Smooth muscle cell of bladder (primary cell): ENCODE results near the gene PGPEP1. TPM values are rescaled to one million over a fixed set of nuclear protein-coding genes. Genes with fewer than 3 reads are reported as not detected.

ENCODE experiments used
- total RNA-seq: library from RNA; depleted of rRNA; stranded (reverse); fragments of >200 nt; gene quantifications from 2 replicates; pipeline ENCODE4 v1.2.3, GENCODE V29; 2014

PGPEP1 gene
- total RNA-seq: 33.1 and 44.2 TPM in 2 replicates

GRCh38 chr19:18340190-18340989, at the start of gene PGPEP1:
Gene PGPEP1 (plus strand): TSS chr19:18340598. CDS start chr19:18340682, 84 bp downstream.

GRCh38 chr19:18322759-18323460, 17.5 kb upstream of the PGPEP1 start, which contains the start of gene LSM4:
Gene LSM4 (minus strand): TSS chr19:18323076. CDS start chr19:18323020, 56 bp downstream.

GRCh38 chr19:18385675-18386542, 45.5 kb downstream of the PGPEP1 start, which contains the start of gene GDF15:
Gene GDF15 (plus strand): TSS chr19:18386158. CDS start chr19:18386190, 32 bp downstream.

DNA sequence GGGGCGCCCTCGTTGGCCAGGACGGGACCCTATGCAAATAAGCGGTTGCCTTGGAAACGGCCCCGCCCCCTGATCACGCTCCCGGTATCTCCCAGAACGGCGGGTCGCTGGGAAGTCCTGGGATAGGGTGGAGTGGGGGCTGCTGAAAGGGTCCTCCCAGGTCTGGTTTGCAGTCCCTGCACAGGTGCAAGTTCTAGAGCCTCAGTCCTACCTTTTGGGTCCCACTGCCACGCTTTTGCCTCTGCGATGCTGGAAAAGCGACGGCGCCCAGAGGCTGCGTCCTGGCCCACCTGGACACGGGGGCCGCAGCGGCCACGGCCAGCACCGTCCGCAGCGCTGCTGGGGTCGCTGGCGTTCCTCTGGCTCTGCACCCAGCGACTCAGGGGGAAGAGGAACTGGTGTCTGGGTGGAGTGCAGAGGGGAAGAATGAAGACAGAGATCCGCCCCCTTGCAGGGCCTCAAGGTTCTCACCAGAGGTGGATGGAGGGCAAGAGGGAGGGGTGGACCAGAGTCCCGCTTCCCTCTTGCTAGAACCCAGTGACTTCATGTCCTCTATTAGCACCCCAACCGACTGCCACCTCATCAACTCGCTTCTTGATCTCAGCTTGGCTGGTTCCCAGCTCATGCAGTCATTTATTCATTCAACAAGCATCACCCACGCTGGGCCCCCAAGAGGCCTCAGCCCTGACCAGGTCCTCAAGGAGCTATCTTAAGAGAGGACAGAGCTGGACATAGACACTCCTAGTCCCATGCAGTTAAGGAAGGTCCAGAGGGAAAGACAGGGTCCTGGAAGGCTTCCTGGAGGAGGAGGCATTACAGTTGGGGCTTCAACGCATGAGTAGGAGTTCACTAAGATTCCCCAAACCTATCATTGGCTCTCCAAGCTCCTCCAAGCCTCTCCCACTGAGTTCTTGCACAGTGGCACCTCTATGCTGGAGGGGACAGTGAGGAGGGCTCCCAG, 57.1 kb downstream of the PGPEP1 start, which contains the start of gene LRRC25:
LRRC25 (minus strand) TSS at position 381 of the 961 bp plus-strand sequence. CDS start 659 bp downstream, outside the sequence.

GRCh38 chr19:18419195-18419698, 78.8 kb downstream of the PGPEP1 start, which contains the start of gene SSBP4:
Gene SSBP4 (plus strand): TSS chr19:18419398. CDS start chr19:18419649, 251 bp downstream.

Other genes starting within 250 kb of the PGPEP1 start
- gene MAST3, start 242.8 kb upstream of the PGPEP1 start, total RNA-seq: 1.8 and 2.5 TPM in 2 replicates
- gene PIK3R2, start 187.4 kb upstream of the PGPEP1 start, total RNA-seq: 3.4 and 7.4 TPM in 2 replicates
- 7.2 and 11.2 TPM in 2 replicates for gene IFI30, start 166.8 kb upstream of the PGPEP1 start, total RNA-seq
- 6.0 and 6.4 TPM in 2 replicates for gene MPV17L2, start 147.4 kb upstream of the PGPEP1 start, total RNA-seq
- 2.4 and 3.1 TPM in 2 replicates for gene RAB3A, start 136.6 kb upstream of the PGPEP1 start, total RNA-seq
- gene PDE4C, start 114.2 kb upstream of the PGPEP1 start, total RNA-seq: 0.57 and 4.9 TPM in 2 replicates
- 0.14 and 0.28 TPM in 2 replicates for gene IQCN, start 66.1 kb upstream of the PGPEP1 start, total RNA-seq
- 47.5 and 69.6 TPM in 2 replicates for gene JUND, start 59.0 kb upstream of the PGPEP1 start, total RNA-seq
- gene LSM4, start 17.5 kb upstream of the PGPEP1 start, total RNA-seq: 78.1 and 107 TPM in 2 replicates
- gene GDF15, start 45.6 kb downstream of the PGPEP1 start, total RNA-seq: 62.4 and 105 TPM in 2 replicates
- 0.14 and 0.28 TPM in 2 replicates for gene LRRC25, start 57.0 kb downstream of the PGPEP1 start, total RNA-seq
- gene SSBP4, start 78.8 kb downstream of the PGPEP1 start, total RNA-seq: 32.9 and 45.6 TPM in 2 replicates
- gene ISYNA1, start 97.5 kb downstream of the PGPEP1 start, total RNA-seq: 9.2 and 23.0 TPM in 2 replicates
- 17.8 and 20.9 TPM in 2 replicates for gene ELL, start 181.5 kb downstream of the PGPEP1 start, total RNA-seq
- gene FKBP8, start 203.0 kb downstream of the PGPEP1 start, total RNA-seq: 256 and 265 TPM in 2 replicates
- gene KXD1, start 217.3 kb downstream of the PGPEP1 start, total RNA-seq: 54.0 and 65.1 TPM in 2 replicates
- gene UBA52, start 231.3 kb downstream of the PGPEP1 start, total RNA-seq: 1,243 and 1,519 TPM in 2 replicates
- gene REX1BD, start 248.2 kb downstream of the PGPEP1 start, total RNA-seq: 39.9 and 44.1 TPM in 2 replicates